ENCODE data around the gene TRIM33. TPM values are rescaled to one million over a fixed set of nuclear protein-coding genes. Genes with fewer than 3 reads are reported as not detected.

TRIM33 gene
- total RNA-seq (29.1 and 29.7 TPM in 2 replicates), polyA plus RNA-seq (8.9 and 10.3 TPM in 2 replicates), polyA minus RNA-seq (39.2 and 42.1 TPM in 2 replicates), Bru-seq, nascent RNA (percentile 90 among the genes with signal in this experiment), BruChase-seq, experiment 1, labeled RNA remaining after a 6-hour chase (percentile 81 among the genes with signal in this experiment), BruChase-seq, experiment 2, labeled RNA remaining after a 2-hour chase (percentile 89 among the genes with signal in this experiment)
- 7.2 and 7.4 TPM in 2 replicates for polyA plus RNA-seq (2011; cell fraction: cytosol; rRNA removed)
- polyA plus RNA-seq (2011; cell fraction: nucleus; rRNA removed), result 42.5 and 50.3 TPM in 2 replicates
- polyA plus RNA-seq (2012), result 13.6 and 17.9 TPM in 2 replicates
- 32.9 TPM for polyA minus RNA-seq (2011; cell fraction: cytosol; rRNA and poly(A)+ RNA removed)
- polyA minus RNA-seq (2011; cell fraction: nucleus; rRNA and poly(A)+ RNA removed), result 61.4 and 80.5 TPM in 2 replicates
- long read RNA-seq, full-length matches to known transcripts, result 24 of 52 reads
- long read RNA-seq, partial matches to known transcripts, result 12 of 52 reads
- long read RNA-seq, other reads (novel, unspliced or antisense), result 16 of 52 reads

DNA sequence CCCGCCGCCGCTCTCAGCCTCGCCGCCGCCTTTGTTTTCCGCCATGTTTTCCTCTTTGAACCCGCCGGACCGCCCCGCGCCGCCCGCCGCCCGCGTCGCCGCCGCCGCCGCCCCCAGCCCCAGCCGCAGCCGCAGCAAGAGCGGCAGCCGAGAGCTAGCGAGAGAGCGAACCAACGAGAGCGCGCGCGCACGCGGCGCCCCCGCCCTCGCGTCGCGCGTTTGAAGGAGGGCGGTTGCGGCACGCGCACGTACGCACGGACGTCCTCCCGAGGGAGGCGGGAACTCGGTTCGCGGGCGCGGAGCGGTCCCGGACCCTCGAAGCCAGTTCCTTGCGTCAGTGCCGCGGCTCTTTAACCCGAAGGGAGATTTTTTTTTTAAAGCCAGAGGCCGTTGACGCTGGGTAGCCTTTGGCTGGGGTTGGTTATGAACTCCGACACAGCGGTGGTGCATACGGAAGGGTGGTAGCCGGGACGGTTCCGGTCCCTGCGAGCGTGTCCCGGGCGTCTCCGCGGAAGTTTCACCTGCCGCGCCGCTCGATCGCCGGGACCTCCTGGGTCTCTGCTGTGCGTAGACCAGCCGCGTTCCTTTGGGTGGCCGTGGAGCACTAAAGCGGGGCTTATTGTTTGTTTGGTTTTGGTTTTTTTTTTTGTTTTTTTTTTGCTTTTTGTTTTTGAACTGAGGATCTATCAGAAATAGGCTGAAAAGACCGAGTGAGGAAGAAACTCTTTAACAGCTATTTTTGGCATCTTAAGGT is at the start of gene TRIM33:
TSS of gene TRIM33 (minus strand) at position 172 of the 754 bp plus-strand sequence. CDS start at position 45, 127 bp downstream.
- peak; percentile 96 for DNase-seq (ENCODE audit: low read depth, low spot score)
- dilution Hi-C loops (cut with MboI; ENCODE audit: extremely low pct_ligation_motif_present, low sequenced_read_pairs) (no loop called here), intact Hi-C loops (cut with micrococcal nuclease) (loop anchor here (1.0 to 5.0 kb wide), 6 partner anchors 62 to 699 kb away; partner anchors contain the start of genes BCAS2, CSDE1, DENND2C and RSBN1)
- peaks cover 2% of the 10 kb centered on the region for H4K20me1 ChIP-seq (replicated peaks; ENCODE audit: control insufficient read depth, extremely low read depth, insufficient read depth, low read length)
- H3K27ac ChIP-seq (ENCODE audit: insufficient read depth, low read depth, low read length), result peak within 1 kb of the TSS; percentile 80
- peak within 1 kb of the TSS; percentile 99 for H3K4me2 ChIP-seq (ENCODE audit: insufficient read depth, low read length)
- peak within 1 kb of the TSS; percentile 96 for H3K9ac ChIP-seq (replicated peaks; ENCODE audit: extremely low read depth, insufficient read depth, low read length)
- peaks cover 21% of the 10 kb centered on the region for H3K4me1 ChIP-seq (ENCODE audit: control insufficient read depth, extremely low read depth, insufficient read depth, low read length)
- BruUV-seq (replicated peaks), result TSS peak; percentile 93
- TF ChIP-seq POLR2A (IDR thresholded peaks at IDR 0.05; ENCODE audit: low read depth, low read length), result peak; percentile 90
- no peak for TF ChIP-seq EZH2 (IDR thresholded peaks at IDR 0.05; ENCODE audit: borderline replicate concordance, low read depth, low read length, severe bottlenecking)
- TF ChIP-seq MYC (IDR thresholded peaks at IDR 0.05; ENCODE audit: low read depth, low read length), result no peak
- peak; percentile 86 for TF ChIP-seq POLR2AphosphoS5 (IDR thresholded peaks at IDR 0.05; ENCODE audit: insufficient read depth, low read depth, low read length)
- TF ChIP-seq FOS (IDR thresholded peaks at IDR 0.05; ENCODE audit: borderline replicate concordance, insufficient read depth, low read length), result no peak
- TF ChIP-seq CTCF (IDR thresholded peaks at IDR 0.05; ENCODE audit: extremely low read depth in 1 of 2, insufficient read depth in 1 of 2, low read depth in 1 of 2, low read length in 2 of 2), result no peak
- TF ChIP-seq JUN (IDR thresholded peaks at IDR 0.05; ENCODE audit: borderline replicate concordance, insufficient read depth, insufficient read length, low read depth), result no peak
- peak; percentile 72 for TF ChIP-seq MAX (IDR thresholded peaks at IDR 0.05; ENCODE audit: insufficient read depth, insufficient read length)
- TF ChIP-seq GATA2 (IDR thresholded peaks at IDR 0.05; ENCODE audit: insufficient read depth, insufficient read length, low read depth, low read length), result no peak
- H3K9me3 ChIP-seq (replicated peaks; ENCODE audit: control insufficient read depth, insufficient read depth, low read length), result no peaks in the 10 kb centered on the region
- POLR2A ChIA-PET, result interaction anchor here (0.6 to 1.1 kb wide), 2 partner anchors 546 to 574 kb away, joined by 3 read pairs; no protein-coding TSS in a partner anchor
- H3K4me3 ChIP-seq (replicated peaks in 1 of 3; ENCODE audit: insufficient read depth in 1 of 3, low read depth in 1 of 3, low read length in 3 of 3), result peak within 1 kb of the TSS; percentile 67 to 95 (median 95)
- H2AFZ ChIP-seq (ENCODE audit: low read depth, low read length), result peak within 1 kb of the TSS; percentile 93
- peak; percentile 68 for FAIRE-seq
- CTCF ChIA-PET, result interaction anchor here (1.0 to 1.7 kb wide), 5 partner anchors 16 to 541 kb away, joined by 3 to 5 read pairs (median 3); no protein-coding TSS in a partner anchor
- H3K27me3 ChIP-seq (ENCODE audit: control insufficient read depth in 2 of 2, insufficient read depth in 2 of 2, low read length in 2 of 2), result peaks cover 0 to 5% of the 10 kb centered on the region in 2 experiments
- no peaks in the 10 kb centered on the region for H3K36me3 ChIP-seq (ENCODE audit: control insufficient read depth in 2 of 2, extremely low read depth in 1 of 2, insufficient read depth in 2 of 2, low read length in 2 of 2)
- peaks cover 45% of the 10 kb centered on the region for H3K79me2 ChIP-seq (ENCODE audit: control insufficient read depth, insufficient read depth, low read length)
- no peaks in the 10 kb centered on the region for H3K9me1 ChIP-seq (replicated peaks; ENCODE audit: control insufficient read depth, extremely low read depth, insufficient read depth, low read length)

Measured in endothelial cell of umbilical vein (primary cell).